ENCODE measurements around the gene C5orf58.

DNA sequence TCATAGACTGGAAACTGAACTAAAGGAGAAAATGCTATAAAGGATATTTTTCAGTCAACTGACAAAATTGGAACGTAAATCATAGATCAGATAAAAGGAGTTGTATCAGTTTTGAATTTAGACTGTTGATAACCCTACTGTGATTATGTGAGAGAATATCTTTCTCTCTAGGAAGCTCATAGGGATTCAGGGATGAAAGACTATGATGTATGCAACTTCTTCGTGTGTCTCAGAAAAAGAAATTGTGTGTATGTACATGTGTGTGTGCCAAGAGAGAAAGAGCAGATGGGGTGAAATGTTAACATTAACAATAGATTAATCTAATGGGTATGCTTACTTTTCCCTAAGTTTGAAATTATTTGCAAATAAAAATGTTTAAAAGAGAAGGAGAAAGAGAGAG, 30.7 kb upstream of the C5orf58 start:
- TF ChIP-seq, protein P1, sequence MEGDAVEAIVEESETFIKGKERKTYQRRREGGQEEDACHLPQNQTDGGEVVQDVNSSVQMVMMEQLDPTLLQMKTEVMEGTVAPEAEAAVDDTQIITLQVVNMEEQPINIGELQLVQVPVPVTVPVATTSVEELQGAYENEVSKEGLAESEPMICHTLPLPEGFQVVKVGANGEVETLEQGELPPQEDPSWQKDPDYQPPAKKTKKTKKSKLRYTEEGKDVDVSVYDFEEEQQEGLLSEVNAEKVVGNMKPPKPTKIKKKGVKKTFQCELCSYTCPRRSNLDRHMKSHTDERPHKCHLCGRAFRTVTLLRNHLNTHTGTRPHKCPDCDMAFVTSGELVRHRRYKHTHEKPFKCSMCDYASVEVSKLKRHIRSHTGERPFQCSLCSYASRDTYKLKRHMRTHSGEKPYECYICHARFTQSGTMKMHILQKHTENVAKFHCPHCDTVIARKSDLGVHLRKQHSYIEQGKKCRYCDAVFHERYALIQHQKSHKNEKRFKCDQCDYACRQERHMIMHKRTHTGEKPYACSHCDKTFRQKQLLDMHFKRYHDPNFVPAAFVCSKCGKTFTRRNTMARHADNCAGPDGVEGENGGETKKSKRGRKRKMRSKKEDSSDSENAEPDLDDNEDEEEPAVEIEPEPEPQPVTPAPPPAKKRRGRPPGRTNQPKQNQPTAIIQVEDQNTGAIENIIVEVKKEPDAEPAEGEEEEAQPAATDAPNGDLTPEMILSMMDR (IDR thresholded peaks at IDR 0.05) = no peak
- TF ChIP-seq POLR2A (IDR thresholded peaks at IDR 0.05) = no peak
